Measurements from ENCODE around the gene PLK4.
A peak's percentile ranks its signal among the peaks of the same experiment; 100 is the strongest.

PLK4 gene

DNA sequence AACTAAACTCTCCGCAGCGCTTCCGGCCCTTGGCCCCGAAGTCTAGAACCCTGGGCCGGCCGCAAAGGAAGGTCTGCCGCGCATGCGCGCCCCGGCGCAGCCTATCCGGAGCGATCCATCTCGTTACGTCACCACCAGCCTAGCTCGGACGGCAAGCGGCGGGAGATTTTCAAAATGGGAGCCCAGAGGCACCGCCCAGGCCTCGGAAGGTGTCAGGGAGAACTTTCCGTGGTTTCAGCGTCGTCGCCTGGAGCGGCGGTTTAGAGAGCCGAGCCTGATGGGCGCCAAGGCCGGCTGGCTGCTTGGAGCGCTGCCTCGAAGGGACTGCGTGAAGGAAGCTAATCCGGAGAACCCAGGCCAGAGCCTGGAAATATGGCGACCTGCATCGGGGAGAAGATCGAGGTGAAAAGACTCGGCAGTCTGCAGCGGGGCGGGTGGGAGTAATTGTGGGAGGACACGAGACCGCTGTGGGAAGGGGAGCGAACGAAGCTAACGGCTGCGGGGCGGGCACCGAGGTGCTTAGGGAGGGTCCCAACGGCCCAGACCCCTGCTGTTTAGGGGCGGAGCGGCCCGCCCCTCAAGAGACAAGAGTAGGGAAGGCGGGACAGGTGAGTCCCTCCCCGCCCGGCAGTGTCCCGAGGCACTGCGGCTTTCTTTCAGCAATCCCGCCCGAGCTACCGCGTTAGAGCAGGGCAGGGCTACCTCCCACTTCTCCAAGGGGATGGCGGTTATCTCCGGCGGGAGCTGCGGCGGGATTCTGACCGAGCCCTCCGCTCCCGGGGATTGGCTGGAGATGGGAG is at the start of gene PLK4:
Gene PLK4 (plus strand): TSS at position 131 of the 800 bp plus-strand sequence. CDS start 242 bp downstream, at position 373.
- peak; percentile 97 for DNase-seq (ENCODE audit: low spot score)
- in situ Hi-C loops (cut with MboI; ENCODE audit: low sequenced_read_pairs, unreplicated experiment): no loop called here
- TF ChIP-seq, protein P1, sequence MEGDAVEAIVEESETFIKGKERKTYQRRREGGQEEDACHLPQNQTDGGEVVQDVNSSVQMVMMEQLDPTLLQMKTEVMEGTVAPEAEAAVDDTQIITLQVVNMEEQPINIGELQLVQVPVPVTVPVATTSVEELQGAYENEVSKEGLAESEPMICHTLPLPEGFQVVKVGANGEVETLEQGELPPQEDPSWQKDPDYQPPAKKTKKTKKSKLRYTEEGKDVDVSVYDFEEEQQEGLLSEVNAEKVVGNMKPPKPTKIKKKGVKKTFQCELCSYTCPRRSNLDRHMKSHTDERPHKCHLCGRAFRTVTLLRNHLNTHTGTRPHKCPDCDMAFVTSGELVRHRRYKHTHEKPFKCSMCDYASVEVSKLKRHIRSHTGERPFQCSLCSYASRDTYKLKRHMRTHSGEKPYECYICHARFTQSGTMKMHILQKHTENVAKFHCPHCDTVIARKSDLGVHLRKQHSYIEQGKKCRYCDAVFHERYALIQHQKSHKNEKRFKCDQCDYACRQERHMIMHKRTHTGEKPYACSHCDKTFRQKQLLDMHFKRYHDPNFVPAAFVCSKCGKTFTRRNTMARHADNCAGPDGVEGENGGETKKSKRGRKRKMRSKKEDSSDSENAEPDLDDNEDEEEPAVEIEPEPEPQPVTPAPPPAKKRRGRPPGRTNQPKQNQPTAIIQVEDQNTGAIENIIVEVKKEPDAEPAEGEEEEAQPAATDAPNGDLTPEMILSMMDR (IDR thresholded peaks at IDR 0.05; ENCODE audit: borderline replicate concordance, control extremely low read depth, extremely low read depth, insufficient read depth, missing control alignments): no peak

DNA sequence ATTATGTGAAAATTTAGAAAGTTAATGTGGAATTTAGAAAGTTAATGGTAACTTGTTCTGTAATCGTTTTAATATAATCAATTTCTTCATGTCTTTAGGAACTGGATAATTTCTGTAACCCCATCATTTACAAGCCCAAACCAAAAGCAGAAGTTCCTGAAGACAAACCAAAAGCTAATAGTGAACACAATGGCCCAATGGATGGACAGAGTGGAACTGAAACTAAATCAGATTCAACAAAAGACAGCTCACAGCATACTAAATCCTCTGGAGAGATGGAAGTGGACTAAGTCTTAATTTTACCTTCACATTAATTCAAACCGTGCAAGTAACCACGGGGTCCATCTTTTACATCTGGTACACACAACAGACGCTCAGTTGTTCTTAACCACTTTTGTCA is 48.1 kb upstream of the PLK4 start:
- in situ Hi-C loops (cut with MboI; ENCODE audit: low sequenced_read_pairs, unreplicated experiment): no loop called here
- TF ChIP-seq, protein P1 (IDR thresholded peaks at IDR 0.05; ENCODE audit: borderline replicate concordance, control extremely low read depth, extremely low read depth, insufficient read depth, missing control alignments): no peak
- peak; percentile 45 for DNase-seq (ENCODE audit: low spot score)

DNA sequence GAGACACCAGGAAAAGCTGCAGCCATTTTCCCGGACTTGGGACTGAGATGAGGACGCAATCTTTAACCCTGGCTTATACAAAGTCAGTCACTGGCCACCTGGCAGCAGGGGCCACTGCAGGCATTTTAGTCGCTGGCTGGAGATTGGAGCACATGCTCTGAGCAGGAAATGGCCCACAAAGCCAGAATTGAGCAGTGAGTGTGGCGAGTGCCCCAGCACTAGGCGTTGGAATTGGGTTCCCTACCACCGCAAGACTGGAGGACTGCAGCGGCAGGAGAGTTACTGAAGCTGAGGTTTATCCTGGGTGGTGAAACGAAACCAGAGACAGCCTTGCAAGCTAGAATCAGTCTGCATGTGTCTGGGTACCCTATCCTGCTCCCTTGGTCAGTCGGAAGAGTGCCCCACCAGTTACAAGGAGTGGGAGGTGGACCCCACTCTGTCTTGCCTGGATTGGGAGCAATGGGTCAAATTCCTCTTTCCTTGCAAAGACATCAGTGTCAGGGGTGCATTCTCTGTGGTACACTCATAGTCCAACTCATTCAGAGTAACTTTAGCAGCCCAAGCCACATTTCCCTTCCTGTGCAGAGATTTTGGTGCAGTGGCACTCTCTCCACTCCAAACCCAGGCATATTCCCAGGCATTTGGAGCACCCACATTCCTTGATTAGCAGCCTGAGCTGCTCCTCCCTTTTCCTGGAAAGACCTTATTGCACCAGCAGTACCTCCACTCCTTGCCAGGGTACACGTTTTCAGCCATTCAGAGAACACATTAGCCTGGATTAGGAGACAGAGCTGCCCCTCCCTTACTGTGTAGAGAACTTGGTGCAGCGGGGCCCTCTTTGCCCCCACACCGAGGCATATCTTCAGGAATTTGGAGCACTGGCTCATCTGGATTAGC is 36.7 kb upstream of the PLK4 start:
- TF ChIP-seq, protein P1 (IDR thresholded peaks at IDR 0.05; ENCODE audit: borderline replicate concordance, control extremely low read depth, extremely low read depth, insufficient read depth, missing control alignments): no peak
- in situ Hi-C loops (cut with MboI; ENCODE audit: low sequenced_read_pairs, unreplicated experiment): no loop called here
- DNase-seq (ENCODE audit: low spot score): no peak

DNA sequence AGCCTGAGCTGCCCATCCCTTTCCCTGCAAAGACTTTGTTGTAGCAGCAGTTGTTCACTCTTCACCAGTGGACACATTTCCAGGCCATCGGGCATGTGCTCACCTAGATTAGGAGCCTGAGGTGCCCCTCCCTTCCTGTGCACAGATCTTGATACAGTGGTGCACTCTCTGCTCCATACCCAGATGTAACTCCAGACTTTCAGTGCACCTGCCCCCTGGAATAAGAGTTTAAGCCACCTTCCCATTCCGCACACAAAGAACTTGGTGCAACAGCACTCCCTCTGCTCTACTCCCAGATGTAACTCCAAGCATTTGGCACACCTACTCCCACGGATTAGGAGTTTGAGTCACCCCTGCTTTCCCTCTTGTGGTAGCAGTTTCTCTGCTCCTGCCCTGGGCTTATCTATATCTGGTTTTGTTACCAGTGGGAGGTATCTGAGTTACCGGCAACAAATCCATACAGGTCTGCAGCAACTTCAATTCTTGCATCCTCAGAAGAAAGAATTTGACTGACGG is 36.0 kb upstream of the PLK4 start:
- no peak for DNase-seq (ENCODE audit: low spot score)
- TF ChIP-seq, protein P1 (IDR thresholded peaks at IDR 0.05; ENCODE audit: borderline replicate concordance, control extremely low read depth, extremely low read depth, insufficient read depth, missing control alignments): no peak
- in situ Hi-C loops (cut with MboI; ENCODE audit: low sequenced_read_pairs, unreplicated experiment): no loop called here

DNA sequence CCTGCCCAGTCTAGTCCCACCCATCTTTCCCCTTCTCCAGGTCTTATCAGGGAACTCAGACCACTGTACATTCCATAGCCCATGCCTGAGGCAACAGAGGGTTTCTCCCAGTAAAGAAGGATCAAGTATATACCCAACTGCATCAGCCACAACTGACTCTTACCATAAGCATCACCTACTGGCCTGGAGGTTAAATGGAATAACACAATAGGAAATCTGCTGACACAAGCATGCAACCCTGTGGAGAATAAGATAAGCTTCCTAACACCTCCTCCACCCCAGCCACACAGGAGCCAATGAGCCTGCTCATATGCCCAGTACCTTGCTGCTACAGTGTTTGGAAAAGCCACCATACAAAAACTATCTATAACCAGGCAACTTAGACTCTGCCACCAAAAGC is 34.6 kb upstream of the PLK4 start:
- TF ChIP-seq, protein P1 (IDR thresholded peaks at IDR 0.05; ENCODE audit: borderline replicate concordance, control extremely low read depth, extremely low read depth, insufficient read depth, missing control alignments): no peak
- DNase-seq (ENCODE audit: low spot score): no peak
- in situ Hi-C loops (cut with MboI; ENCODE audit: low sequenced_read_pairs, unreplicated experiment): no loop called here

DNA sequence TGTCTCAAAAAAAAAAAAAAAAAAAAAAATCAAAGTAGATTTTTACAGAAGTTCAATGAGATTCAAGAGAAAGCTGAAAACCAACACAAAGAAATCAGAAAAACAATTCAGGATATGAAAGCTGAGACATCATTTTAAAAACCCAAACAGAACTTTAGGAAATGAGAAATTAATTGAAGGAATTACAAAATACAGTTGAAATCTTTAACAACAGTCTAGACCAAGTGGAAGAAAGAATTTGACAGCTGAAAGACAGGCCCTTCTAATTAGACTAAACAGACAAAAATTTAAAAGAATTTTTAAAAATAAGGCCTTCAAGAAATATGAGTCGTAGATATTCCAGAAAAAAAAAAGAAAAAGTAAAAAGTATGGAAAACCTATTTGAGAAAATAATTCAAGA is 33.9 kb upstream of the PLK4 start:
- in situ Hi-C loops (cut with MboI; ENCODE audit: low sequenced_read_pairs, unreplicated experiment): no loop called here
- TF ChIP-seq, protein P1 (IDR thresholded peaks at IDR 0.05; ENCODE audit: borderline replicate concordance, control extremely low read depth, extremely low read depth, insufficient read depth, missing control alignments): no peak
- no peak for DNase-seq (ENCODE audit: low spot score)

All from GM13976 (cell line).